Neural cell (in vitro differentiated cells): Measurements from ENCODE around the gene LSMEM2. TPM values are rescaled to one million over a fixed set of nuclear protein-coding genes. Genes with fewer than 3 reads are reported as not detected.

ENCODE experiments used
- H2AFZ ChIP-seq: fragments of 200-600, 300-800 bp; sonication (generic), shearing (Covaris generic); 2 replicates; pipeline ENCODE4 v1.6.0; 2014; ENCODE audit warnings: low read depth, mild to moderate bottlenecking, antibody characterized with exemption, low read length, moderate library complexity
- H3F3A ChIP-seq: fragments of 200-600 bp; shearing (Covaris generic); 2 replicates; pipeline ENCODE4 v1.6.1; 2016; ENCODE audit warnings: mild to moderate bottlenecking, moderate library complexity, mixed read lengths, antibody characterized with exemption, low read length; ENCODE audit not compliant: insufficient read depth, poor library complexity, severe bottlenecking
- H3K27ac ChIP-seq: fragments of 200-600, 300-800 bp; sonication (generic), shearing (Covaris generic); 2 replicates; pipeline ENCODE4 v1.5.1; 2014; ENCODE audit warnings: mild to moderate bottlenecking, low read length, moderate library complexity
- H3K27me3 ChIP-seq: fragments of 300-800, 200-600 bp; sonication (generic), shearing (Covaris generic); 2 replicates; pipeline ENCODE4 v1.6.0; 2014; ENCODE audit warnings: mild to moderate bottlenecking, low read depth, low read length, moderate library complexity; ENCODE audit not compliant: insufficient read depth
- H3K36me3 ChIP-seq: fragments of 300-800, 200-600 bp; sonication (generic), shearing (Covaris generic); 2 replicates; pipeline ENCODE4 v1.5.1; 2014; ENCODE audit warnings: mild to moderate bottlenecking, antibody characterized with exemption, low read length, moderate library complexity; ENCODE audit not compliant: insufficient read depth
- H3K4me2 ChIP-seq: fragments of 300-800, 200-600 bp; sonication (generic), shearing (Covaris generic); 2 replicates; pipeline ENCODE4 v1.6.0; 2014; ENCODE audit warnings: mild to moderate bottlenecking, low read length
- H3K4me3 ChIP-seq: fragments of 300-800, 200-600 bp; sonication (generic), shearing (Covaris generic); 2 replicates; pipeline ENCODE4 v1.5.1; 2014; ENCODE audit warnings: mild to moderate bottlenecking, low read length, moderate library complexity
- H3K79me2 ChIP-seq: fragments of 200-600 bp; shearing (Covaris generic); replicated peaks from 2 replicates; pipeline ENCODE4 v1.6.0; 2014; ENCODE audit warnings: mild to moderate bottlenecking, low read length, moderate library complexity; ENCODE audit not compliant: insufficient read depth
- H3K9ac ChIP-seq: fragments of 300-800, 200-600 bp; sonication (generic), shearing (Covaris generic); 2 replicates; pipeline ENCODE4 v1.6.1; 2016; ENCODE audit warnings: mild to moderate bottlenecking, low read length, mixed read lengths
- H3K9me2 ChIP-seq: fragments of 200-600 bp; shearing (Covaris generic); 2 replicates; pipeline ENCODE4 v1.6.1; 2016; ENCODE audit warnings: mild to moderate bottlenecking, low read length, mixed read lengths; ENCODE audit not compliant: insufficient read depth
- H3K9me3 ChIP-seq: fragments of 200-600, 300-800 bp; sonication (generic), shearing (Covaris generic); 2 replicates; pipeline ENCODE4 v1.6.1; 2016; ENCODE audit warnings: mild to moderate bottlenecking, mixed run types, low read length, moderate library complexity, mixed read lengths
- H4K20me1 ChIP-seq: fragments of 200-600 bp; shearing (Covaris generic); 2 replicates; pipeline ENCODE4 v1.6.1; 2016; ENCODE audit warnings: mild to moderate bottlenecking, mixed run types; ENCODE audit not compliant: insufficient read depth
- CTCF ChIP-seq: fragments of 450-650 bp; IDR thresholded peaks from 2 replicates; pipeline ENCODE4 v1.5.1; 2014; ENCODE audit warnings: antibody characterized with exemption, mild to moderate bottlenecking, moderate library complexity; ENCODE audit not compliant: poor library complexity, severe bottlenecking
- EP300 ChIP-seq: fragments of 450-650 bp; conservative IDR thresholded peaks from 2 replicates; pipeline ENCODE4 v1.6.1; 2014; ENCODE audit warnings: antibody characterized with exemption, mild to moderate bottlenecking, moderate library complexity; ENCODE audit not compliant: poor library complexity, severe bottlenecking
- EZH2 ChIP-seq: fragments of 200-600, 300-800 bp; shearing (Covaris generic), sonication (generic); IDR thresholded peaks from 2 replicates; pipeline ENCODE4 v1.6.1; 2014; ENCODE audit warnings: antibody characterized with exemption, low read length, borderline replicate concordance, mild to moderate bottlenecking; ENCODE audit not compliant: insufficient read depth, poor library complexity, severe bottlenecking
- MXI1 ChIP-seq: fragments of 450-650 bp; conservative IDR thresholded peaks from 2 replicates; pipeline ENCODE4 v1.6.1; 2014; ENCODE audit warnings: antibody characterized with exemption, mild to moderate bottlenecking; ENCODE audit not compliant: poor library complexity, severe bottlenecking
- POLR2AphosphoS5 ChIP-seq: IDR thresholded peaks from 2 replicates; pipeline ENCODE4 v1.6.1; 2012
- RAD21 ChIP-seq: fragments of 450-650 bp; conservative IDR thresholded peaks from 2 replicates; pipeline ENCODE4 v1.6.1; 2014; ENCODE audit warnings: antibody characterized with exemption, mild to moderate bottlenecking, moderate library complexity
- REST ChIP-seq: IDR thresholded peaks from 2 replicates; pipeline ENCODE4 v1.6.1; 2012; ENCODE audit warnings: borderline replicate concordance
- SMC3 ChIP-seq: fragments of 450-650 bp; conservative IDR thresholded peaks from 2 replicates; pipeline ENCODE4 v1.6.1; 2014; ENCODE audit warnings: antibody characterized with exemption, mild to moderate bottlenecking, moderate library complexity; ENCODE audit not compliant: poor library complexity
- TAF1 ChIP-seq: IDR thresholded peaks from 2 replicates; pipeline ENCODE4 v1.6.1; 2012; ENCODE audit warnings: low read depth
- polyA plus RNA-seq: library from polyadenylated mRNA; depleted of rRNA; stranded (reverse); fragments of >200 nt; gene quantifications from 2 replicates; pipeline ENCODE4 v1.2.3, GENCODE V29; 2014

LSMEM2 gene
- polyA plus RNA-seq, 1 donor from 2014 or later, result not detected

- H4K20me1 ChIP-seq, result no peaks in the 10 kb centered on the region
- H3K27ac ChIP-seq, result no peak overlapping the region
- H3K36me3 ChIP-seq, result no peaks in the 10 kb centered on the region
- H3K79me2 ChIP-seq, result peaks cover 6% of the 10 kb centered on the region
- H3K4me3 ChIP-seq, result no peak overlapping the region
- no peaks in the 10 kb centered on the region for H3F3A ChIP-seq
- H3K27me3 ChIP-seq, result no peaks in the 10 kb centered on the region
- no peak overlapping the region for H3K4me2 ChIP-seq
- no peaks in the 10 kb centered on the region for H3K9me2 ChIP-seq
- H3K9me3 ChIP-seq, result no peaks in the 10 kb centered on the region
- no peak overlapping the region for H2AFZ ChIP-seq
- H3K9ac ChIP-seq, result no peak overlapping the region
- TF ChIP-seq EZH2 (no peak), EP300 (no peak), SMC3 (no peak), REST (no peak), RAD21 (no peak), TAF1 (no peak), POLR2AphosphoS5 (no peak), MXI1 (no peak), CTCF (no peak)
Measured at GRCh38 chr3:50290161-50290641, 11.3 kb downstream of the LSMEM2 start.

- peaks cover 6% of the 10 kb centered on the region for H3K79me2 ChIP-seq
- TF ChIP-seq SMC3 (peak; percentile 25), RAD21 (peak; percentile 9), MXI1 (peak; percentile 97), TAF1 (peak; percentile 25), EP300 (peak; percentile 45), CTCF (peak; percentile 52), EZH2 (no peak), POLR2AphosphoS5 (no peak), REST (no peak)
- H3K27ac ChIP-seq, result peak within 1 kb of the TSS; percentile 33
- no peaks in the 10 kb centered on the region for H3K36me3 ChIP-seq
- no peaks in the 10 kb centered on the region for H3F3A ChIP-seq
- H3K27me3 ChIP-seq, result no peaks in the 10 kb centered on the region
- H3K4me3 ChIP-seq, result peak within 1 kb of the TSS; percentile 96
- H3K9ac ChIP-seq, result peak within 1 kb of the TSS; percentile 62
- peak within 1 kb of the TSS; percentile 42 for H2AFZ ChIP-seq
- no peaks in the 10 kb centered on the region for H3K9me3 ChIP-seq
- no peaks in the 10 kb centered on the region for H3K9me2 ChIP-seq
- H3K4me2 ChIP-seq, result peak within 1 kb of the TSS; percentile 99
- H4K20me1 ChIP-seq, result no peaks in the 10 kb centered on the region
Measured at GRCh38 chr3:50292159-50293078, 13.5 kb downstream of the LSMEM2 start, which contains the start of gene IFRD2. Gene IFRD2 (minus strand): TSS chr3:50292429. CDS start chr3:50292274, 155 bp downstream.
